Measurements from ENCODE around the gene FGD3.
"Not testable (repeated sequence)": the region's sequence is repeated elsewhere in the genome, so short reads cannot be mapped to it uniquely, and the experiment has no call there.

Gene FGD3, protein sequence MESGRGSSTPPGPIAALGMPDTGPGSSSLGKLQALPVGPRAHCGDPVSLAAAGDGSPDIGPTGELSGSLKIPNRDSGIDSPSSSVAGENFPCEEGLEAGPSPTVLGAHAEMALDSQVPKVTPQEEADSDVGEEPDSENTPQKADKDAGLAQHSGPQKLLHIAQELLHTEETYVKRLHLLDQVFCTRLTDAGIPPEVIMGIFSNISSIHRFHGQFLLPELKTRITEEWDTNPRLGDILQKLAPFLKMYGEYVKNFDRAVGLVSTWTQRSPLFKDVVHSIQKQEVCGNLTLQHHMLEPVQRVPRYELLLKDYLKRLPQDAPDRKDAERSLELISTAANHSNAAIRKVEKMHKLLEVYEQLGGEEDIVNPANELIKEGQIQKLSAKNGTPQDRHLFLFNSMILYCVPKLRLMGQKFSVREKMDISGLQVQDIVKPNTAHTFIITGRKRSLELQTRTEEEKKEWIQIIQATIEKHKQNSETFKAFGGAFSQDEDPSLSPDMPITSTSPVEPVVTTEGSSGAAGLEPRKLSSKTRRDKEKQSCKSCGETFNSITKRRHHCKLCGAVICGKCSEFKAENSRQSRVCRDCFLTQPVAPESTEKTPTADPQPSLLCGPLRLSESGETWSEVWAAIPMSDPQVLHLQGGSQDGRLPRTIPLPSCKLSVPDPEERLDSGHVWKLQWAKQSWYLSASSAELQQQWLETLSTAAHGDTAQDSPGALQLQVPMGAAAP

DNA sequence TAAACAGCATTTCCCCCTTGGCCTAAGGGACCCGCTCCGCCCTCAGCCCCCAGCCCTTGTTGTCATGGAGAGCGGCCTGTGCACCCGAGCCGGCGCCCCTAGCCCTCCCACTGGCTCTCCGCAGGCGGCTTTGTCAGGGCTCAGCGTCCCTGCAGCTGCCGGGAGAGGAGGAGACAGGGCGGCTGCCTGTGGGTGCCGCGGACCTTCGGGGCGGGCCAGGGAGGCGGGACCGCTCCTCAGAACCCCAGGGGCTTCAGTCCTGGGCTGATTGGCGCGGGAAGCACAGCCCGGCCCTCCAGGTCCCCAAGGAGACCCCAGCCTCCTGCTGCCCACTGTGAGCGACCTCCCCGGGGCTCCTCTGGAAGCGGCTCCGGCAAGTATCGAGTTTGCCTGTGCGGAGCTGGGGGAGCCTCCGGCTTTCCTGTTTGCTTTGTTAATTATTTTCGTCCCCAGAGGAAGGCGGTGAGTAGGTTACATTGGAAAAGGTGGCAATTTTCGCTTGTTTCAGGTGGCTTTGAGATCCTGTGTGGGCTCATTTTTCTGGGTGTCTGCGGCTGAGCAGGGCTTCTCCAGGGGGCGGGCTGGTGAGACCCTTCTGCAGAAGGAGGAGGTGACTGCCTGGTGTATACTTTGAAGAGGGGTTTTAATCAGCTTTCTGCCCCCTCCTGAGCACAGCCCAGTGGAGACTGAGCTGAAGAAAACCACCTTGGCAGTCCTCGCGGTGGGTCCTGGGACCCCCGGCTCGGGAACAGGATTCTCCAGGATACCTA lies at the start of gene FGD3:
Gene FGD3, plus strand, starts transcription at position 256 of the 770 bp plus-strand sequence. CDS start 28,734 bp downstream, outside the sequence.
- no peak for DNase-seq (ENCODE audit: low read depth, low spot score)
- CTCF ChIA-PET, result interaction anchor here (1.6 kb wide), 1 partner anchor 10 kb away, joined by 4 read pairs; no protein-coding TSS in a partner anchor
- peak within 1 kb of the TSS; percentile 40 for H3K4me3 ChIP-seq (ENCODE audit: low read depth, low read length)
- TF ChIP-seq, protein P1, sequence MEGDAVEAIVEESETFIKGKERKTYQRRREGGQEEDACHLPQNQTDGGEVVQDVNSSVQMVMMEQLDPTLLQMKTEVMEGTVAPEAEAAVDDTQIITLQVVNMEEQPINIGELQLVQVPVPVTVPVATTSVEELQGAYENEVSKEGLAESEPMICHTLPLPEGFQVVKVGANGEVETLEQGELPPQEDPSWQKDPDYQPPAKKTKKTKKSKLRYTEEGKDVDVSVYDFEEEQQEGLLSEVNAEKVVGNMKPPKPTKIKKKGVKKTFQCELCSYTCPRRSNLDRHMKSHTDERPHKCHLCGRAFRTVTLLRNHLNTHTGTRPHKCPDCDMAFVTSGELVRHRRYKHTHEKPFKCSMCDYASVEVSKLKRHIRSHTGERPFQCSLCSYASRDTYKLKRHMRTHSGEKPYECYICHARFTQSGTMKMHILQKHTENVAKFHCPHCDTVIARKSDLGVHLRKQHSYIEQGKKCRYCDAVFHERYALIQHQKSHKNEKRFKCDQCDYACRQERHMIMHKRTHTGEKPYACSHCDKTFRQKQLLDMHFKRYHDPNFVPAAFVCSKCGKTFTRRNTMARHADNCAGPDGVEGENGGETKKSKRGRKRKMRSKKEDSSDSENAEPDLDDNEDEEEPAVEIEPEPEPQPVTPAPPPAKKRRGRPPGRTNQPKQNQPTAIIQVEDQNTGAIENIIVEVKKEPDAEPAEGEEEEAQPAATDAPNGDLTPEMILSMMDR (IDR thresholded peaks at IDR 0.05; ENCODE audit: insufficient read depth, low read length, missing control alignments), result no peak
- POLR2A ChIA-PET, result no interaction called here

DNA sequence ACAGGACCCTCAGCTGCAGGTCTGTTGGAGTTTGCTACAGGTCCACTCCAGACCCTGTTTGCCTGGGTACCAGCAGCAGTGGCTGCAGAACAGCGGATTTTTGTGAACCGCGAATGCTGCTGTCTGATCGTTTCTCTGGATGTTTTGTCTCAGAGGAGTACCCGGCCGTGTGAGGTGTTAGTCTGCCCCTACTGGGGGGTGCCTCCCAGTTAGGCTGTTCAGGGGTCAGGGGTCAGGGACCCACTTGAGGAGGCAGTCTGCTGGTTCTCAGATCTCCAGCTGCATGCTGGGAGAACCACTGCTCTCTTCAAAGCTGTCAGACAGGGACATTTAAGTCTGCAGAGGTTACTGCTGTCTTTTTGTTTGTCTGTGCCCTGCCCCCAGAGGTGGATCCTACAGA lies 42.2 kb upstream of the FGD3 start:
- DNase-seq (ENCODE audit: low read depth, low spot score); H3K4me3 ChIP-seq (ENCODE audit: low read depth, low read length); CTCF ChIA-PET; POLR2A ChIA-PET: not testable (repeated sequence)

DNA sequence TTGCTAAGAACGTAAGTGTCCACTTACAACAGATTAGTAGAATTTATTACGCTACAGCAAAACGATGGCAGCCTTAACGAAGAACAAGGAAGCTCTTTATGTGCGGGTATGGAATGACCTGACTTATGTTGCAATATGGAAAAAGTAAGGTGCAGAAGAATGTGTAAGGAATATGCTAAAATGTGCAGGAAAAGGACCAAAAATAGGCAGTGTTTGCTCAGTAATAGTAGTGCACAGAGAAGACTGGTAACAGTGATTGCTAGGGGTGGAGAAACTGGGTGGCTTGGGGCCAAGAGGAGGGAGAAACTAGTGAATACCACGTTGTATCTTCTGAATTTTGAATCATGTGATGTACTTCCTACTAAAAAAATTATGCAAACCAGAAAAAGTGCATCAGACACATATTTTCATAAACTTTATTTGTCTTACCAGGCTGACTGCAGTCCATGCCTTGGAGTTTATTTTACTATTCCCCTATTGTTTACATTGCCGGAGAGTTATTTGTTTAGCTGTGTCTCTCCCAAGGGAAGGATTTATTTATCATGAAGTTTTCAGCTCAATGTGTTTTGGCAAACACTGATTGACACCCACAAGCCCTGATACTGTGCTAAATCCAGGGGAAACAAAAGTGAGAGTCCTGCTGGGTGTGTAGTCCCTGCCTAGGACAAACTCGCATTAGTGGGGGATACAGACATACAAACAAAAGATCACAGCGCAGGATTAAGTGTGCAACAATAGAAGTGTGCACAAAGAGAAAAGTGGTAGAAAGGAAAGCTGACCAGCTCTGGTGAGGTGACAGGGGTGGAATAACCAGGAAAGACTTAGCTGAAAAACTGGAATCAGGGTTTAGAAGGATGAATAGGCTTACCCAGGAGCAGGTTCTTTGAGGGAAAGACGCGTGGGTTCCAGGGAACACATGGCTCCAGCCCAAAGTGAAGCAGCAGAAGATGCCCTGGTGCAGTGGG lies 35.5 kb upstream of the FGD3 start:
- TF ChIP-seq, protein P1 (IDR thresholded peaks at IDR 0.05; ENCODE audit: insufficient read depth, low read length, missing control alignments), result no peak
- DNase-seq (ENCODE audit: low read depth, low spot score), result no peak
- H3K4me3 ChIP-seq (ENCODE audit: low read depth, low read length), result no peak overlapping the region
- POLR2A ChIA-PET, result no interaction called here
- CTCF ChIA-PET, result no interaction called here

DNA sequence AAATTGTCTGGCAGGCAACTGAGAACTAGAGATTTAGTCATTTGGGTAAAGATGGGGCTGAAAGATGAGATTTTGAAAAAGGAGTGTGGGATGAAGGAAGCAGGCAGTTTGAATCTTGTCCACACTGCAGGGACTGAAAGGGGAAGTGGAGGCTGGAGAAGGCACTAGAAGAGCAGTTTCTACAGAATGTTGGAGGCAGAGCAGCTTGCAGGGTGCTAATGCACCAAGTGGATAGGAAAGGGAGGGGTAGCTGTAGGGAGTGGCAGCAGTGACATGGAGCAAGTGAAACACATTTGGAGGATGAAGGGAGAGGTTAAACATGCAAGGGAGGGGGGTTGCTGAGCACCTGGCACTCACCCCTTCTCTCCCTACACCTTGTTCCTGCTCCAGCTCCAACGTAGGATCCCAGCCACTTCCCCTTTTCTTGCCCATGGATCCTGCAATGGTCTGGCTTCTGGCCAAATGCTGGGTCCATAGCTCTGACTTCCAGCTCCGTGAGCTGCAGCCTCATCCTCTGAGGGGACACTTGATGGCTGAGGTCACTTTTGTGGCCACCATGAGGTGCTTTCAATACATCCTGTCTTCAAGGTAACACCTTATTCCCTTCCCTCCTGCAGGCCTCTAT lies 30.0 kb upstream of the FGD3 start:
- ChIA-PET POLR2A (no interaction called here), CTCF (no interaction called here)
- no peak overlapping the region for H3K4me3 ChIP-seq (ENCODE audit: low read depth, low read length)
- TF ChIP-seq, protein P1 (IDR thresholded peaks at IDR 0.05; ENCODE audit: insufficient read depth, low read length, missing control alignments), result no peak
- no peak for DNase-seq (ENCODE audit: low read depth, low spot score)

DNA sequence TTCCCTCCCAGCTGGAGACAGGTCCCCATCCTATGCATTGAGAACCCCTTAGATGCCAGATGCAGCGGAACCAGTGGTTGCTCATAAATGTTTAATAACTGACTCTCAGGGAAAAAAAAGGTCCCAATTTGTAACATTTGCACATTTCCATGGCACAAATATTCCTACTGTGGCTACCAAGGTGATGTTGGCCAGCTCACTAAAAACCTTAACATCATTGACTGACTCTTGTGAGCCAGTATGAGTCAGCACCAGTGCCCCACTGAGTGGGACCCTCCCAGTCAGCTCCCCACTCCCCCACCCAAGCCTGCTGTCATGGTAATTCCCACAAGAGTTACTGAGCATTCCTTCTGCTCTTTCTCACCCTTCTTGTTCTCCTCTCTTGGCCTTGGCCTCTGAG lies 26.9 kb upstream of the FGD3 start:
- ChIA-PET POLR2A (no interaction called here), CTCF (no interaction called here)
- no peak for DNase-seq (ENCODE audit: low read depth, low spot score)
- H3K4me3 ChIP-seq (ENCODE audit: low read depth, low read length), result no peak overlapping the region
- TF ChIP-seq, protein P1 (IDR thresholded peaks at IDR 0.05; ENCODE audit: insufficient read depth, low read length, missing control alignments), result no peak

DNA sequence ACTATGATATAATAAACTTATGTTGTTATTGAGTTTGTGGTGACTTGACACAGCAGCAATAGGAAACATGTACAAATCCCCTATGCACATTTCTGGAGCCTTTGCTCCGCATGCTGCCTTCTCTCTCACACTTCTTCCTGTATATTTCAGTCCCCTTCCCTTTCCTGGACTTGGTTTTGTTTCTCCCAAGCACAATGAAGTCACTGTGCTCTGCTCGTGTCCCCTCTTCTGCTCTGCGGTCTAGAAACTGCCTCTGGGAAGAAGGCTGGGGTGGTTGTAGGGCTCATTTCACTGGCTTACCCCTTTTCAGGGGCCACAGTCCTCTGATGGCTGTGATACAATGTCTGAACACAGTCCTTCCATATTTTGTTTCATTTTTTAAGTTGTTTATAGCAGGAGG lies 15.7 kb upstream of the FGD3 start:
- H3K4me3 ChIP-seq (ENCODE audit: low read depth, low read length), result no peak overlapping the region
- DNase-seq (ENCODE audit: low read depth, low spot score), result no peak
- TF ChIP-seq, protein P1 (IDR thresholded peaks at IDR 0.05; ENCODE audit: insufficient read depth, low read length, missing control alignments), result no peak
- CTCF ChIA-PET, result interaction anchor here (1.5 kb wide), 1 partner anchor 24 kb away, joined by 3 read pairs; no protein-coding TSS in a partner anchor
- POLR2A ChIA-PET, result no interaction called here
